Mesenchymal stem cell (in vitro differentiated cells and primary cell): ENCODE results near the gene NTNG2.

Experiments used
- DNase-seq: peaks from one replicate; pipeline ENCODE4 v3.0.0-alpha.2; 2013
- H2AFZ ChIP-seq: one replicate; pipeline ENCODE4 v1.6.1; 2013; ENCODE audit warnings: low read depth, mild to moderate bottlenecking, control low read depth, inconsistent platforms, low read length, moderate library complexity
- H2AK5ac ChIP-seq: 2 replicates; pipeline ENCODE4 v1.6.1; 2013; ENCODE audit warnings: low read length, moderate library complexity, mild to moderate bottlenecking, inconsistent platforms; ENCODE audit not compliant: severe bottlenecking
- H2BK120ac ChIP-seq: one replicate; pipeline ENCODE4 v1.6.1; 2013; ENCODE audit warnings: low read depth, mild to moderate bottlenecking, inconsistent platforms, low read length, moderate library complexity
- H2BK12ac ChIP-seq, 2 experiments: one replicate each; pipeline ENCODE4 v1.6.1; 2013; ENCODE audit warnings: inconsistent platforms in 2 of 2, low read length in 2 of 2, mild to moderate bottlenecking in 2 of 2, moderate library complexity in 2 of 2, control low read depth in 1 of 2
- H2BK15ac ChIP-seq: one replicate; pipeline ENCODE4 v1.6.1; 2013; ENCODE audit warnings: mild to moderate bottlenecking, low read depth, inconsistent platforms; ENCODE audit not compliant: poor library complexity, severe bottlenecking
- H2BK5ac ChIP-seq: 2 replicates; pipeline ENCODE4 v1.6.1; 2013; ENCODE audit warnings: low read depth, mild to moderate bottlenecking, low read length, control low read depth, inconsistent platforms; ENCODE audit not compliant: poor library complexity, severe bottlenecking
- H3K14ac ChIP-seq, 2 experiments: one replicate each; pipeline ENCODE4 v1.6.1; 2013; ENCODE audit warnings: inconsistent platforms in 2 of 2, low read length in 2 of 2, control low read depth in 1 of 2, mild to moderate bottlenecking in 1 of 2, moderate library complexity in 1 of 2
- H3K18ac ChIP-seq, 2 experiments: one replicate each; pipeline ENCODE4 v1.6.1; 2013; ENCODE audit warnings: inconsistent platforms in 2 of 2, low read length in 2 of 2, control low read depth in 1 of 2, low read depth in 1 of 2, mild to moderate bottlenecking in 1 of 2
- H3K23ac ChIP-seq, 2 experiments: one replicate each; pipeline ENCODE4 v1.6.1; 2013; ENCODE audit warnings: inconsistent platforms in 2 of 2, low read length in 2 of 2, mild to moderate bottlenecking in 2 of 2, moderate library complexity in 2 of 2, control low read depth in 1 of 2
- H3K27ac ChIP-seq: 2 replicates; pipeline ENCODE4 v1.5.1; 2013; ENCODE audit warnings: mild to moderate bottlenecking, moderate library complexity, low read length, control low read depth, inconsistent platforms; ENCODE audit not compliant: poor library complexity, severe bottlenecking
- H3K27me3 ChIP-seq, 2 experiments: 2 replicates each; pipeline versions ENCODE4 v1.6.1 to v1.7.0; 2013; ENCODE audit warnings: low read length in 2 of 2, mild to moderate bottlenecking in 2 of 2, moderate library complexity in 2 of 2, control low read depth in 1 of 2, inconsistent platforms in 1 of 2; ENCODE audit not compliant: control insufficient read depth in 1 of 2, insufficient read depth in 1 of 2
- H3K36me3 ChIP-seq, 2 experiments: 2 replicates each; pipeline versions ENCODE4 v1.6.1 to v1.7.0; 2013; ENCODE audit warnings: low read length in 2 of 2, control low read depth in 1 of 2, inconsistent platforms in 1 of 2, low read depth in 1 of 2, mild to moderate bottlenecking in 1 of 2; ENCODE audit not compliant: insufficient read depth in 2 of 2, control insufficient read depth in 1 of 2
- H3K4ac ChIP-seq, 2 experiments: one replicate each; pipeline ENCODE4 v1.6.1; 2013; ENCODE audit warnings: inconsistent platforms in 2 of 2, low read length in 2 of 2, mild to moderate bottlenecking in 2 of 2, moderate library complexity in 2 of 2, control low read depth in 1 of 2, low read depth in 1 of 2
- H3K4me1 ChIP-seq: 2 replicates; pipeline ENCODE4 v1.6.1; 2013; ENCODE audit warnings: low read depth, low read length, control low read depth; ENCODE audit not compliant: control insufficient read depth, insufficient read depth
- H3K4me2 ChIP-seq: 2 replicates; pipeline ENCODE4 v1.6.1; 2013; ENCODE audit warnings: low read length, mild to moderate bottlenecking, inconsistent platforms; ENCODE audit not compliant: poor library complexity, severe bottlenecking
- H3K4me3 ChIP-seq, 2 experiments: 2 replicates each; pipeline versions ENCODE4 v1.5.1 to v1.7.0; 2013; ENCODE audit warnings: low read length in 2 of 2, mild to moderate bottlenecking in 2 of 2, control low read depth in 1 of 2, low read depth in 1 of 2; ENCODE audit not compliant: insufficient read depth in 1 of 2
- H3K79me1 ChIP-seq: replicated peaks from 2 replicates; pipeline ENCODE4 v1.6.1; 2013; ENCODE audit warnings: mild to moderate bottlenecking, control low read depth, low read length, inconsistent platforms; ENCODE audit not compliant: poor library complexity, severe bottlenecking
- H3K9ac ChIP-seq: 2 replicates; pipeline ENCODE4 v1.7.0; 2013; ENCODE audit warnings: mild to moderate bottlenecking, low read length, moderate library complexity
- H3K9me3 ChIP-seq: 2 replicates; pipeline ENCODE4 v1.7.0; 2013; ENCODE audit warnings: mild to moderate bottlenecking, low read length; ENCODE audit not compliant: control insufficient read depth
- H4K8ac ChIP-seq: one replicate; pipeline ENCODE4 v1.6.1; 2013; ENCODE audit warnings: inconsistent platforms, mild to moderate bottlenecking, low read length, moderate library complexity
- H4K91ac ChIP-seq: one replicate; pipeline ENCODE4 v1.6.1; 2013; ENCODE audit warnings: mild to moderate bottlenecking, low read length, inconsistent platforms
- WGBS: methylation state at CpG from one replicate; pipeline ENCODE4 v1.1.7; 2013; ENCODE audit warnings: mixed read lengths; 5-methylcytosine and 5-hydroxymethylcytosine counted together

Gene NTNG2

DNA sequence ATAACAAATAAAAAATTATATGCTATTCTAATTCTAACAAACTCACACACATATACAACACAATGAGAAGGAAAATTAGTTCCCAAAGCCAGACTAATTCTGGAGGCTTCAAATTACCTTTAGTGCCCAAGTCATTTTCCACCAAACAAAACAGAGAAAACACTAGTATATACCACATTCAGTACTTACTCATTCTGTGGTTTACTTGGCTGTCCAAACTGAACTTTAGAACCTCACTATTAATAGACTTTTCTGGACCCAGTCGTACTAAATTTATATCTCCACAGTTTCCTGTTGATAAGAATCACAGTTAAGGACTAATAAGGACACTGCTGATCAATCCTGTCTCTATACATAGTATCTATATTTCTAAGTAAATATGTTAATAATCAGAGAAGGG, 126.5 kb downstream of the NTNG2 start:
- no peak overlapping the region for H2AFZ ChIP-seq

DNA sequence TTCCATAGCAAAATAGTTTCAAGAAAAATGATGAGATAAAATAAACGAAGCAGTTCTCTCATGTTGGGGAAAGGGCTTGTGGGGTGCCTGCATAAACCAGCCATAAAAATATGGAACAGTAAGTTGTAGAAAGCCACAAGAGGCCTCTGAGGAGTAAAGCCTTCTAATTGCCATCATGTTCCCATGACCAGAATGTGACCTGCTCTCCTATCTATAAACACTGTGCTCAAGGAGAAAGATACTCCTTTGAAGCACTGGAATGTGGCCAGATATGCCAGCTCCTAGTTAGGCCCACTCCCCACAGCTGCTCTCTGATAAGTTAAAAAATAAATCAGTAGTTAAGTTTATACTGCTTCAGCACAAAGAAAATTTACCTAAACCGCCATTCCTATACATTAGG, 127.1 kb downstream of the NTNG2 start:
- Histone ChIP-seq H2BK5ac (no peak overlapping the region), H3K4me2 (no peak overlapping the region), H3K36me3 (peaks cover 30 to 60% of the 10 kb centered on the region in 2 experiments), H4K8ac (no peak overlapping the region), H4K91ac (no peak overlapping the region), H2BK12ac (no peak overlapping the region), H3K79me1 (peaks cover 22% of the 10 kb centered on the region), H3K4me1 (peaks cover 4% of the 10 kb centered on the region), H2AFZ (no peak overlapping the region), H3K14ac (no peak overlapping the region), H3K4ac (no peak overlapping the region), H3K23ac (no peak overlapping the region), H3K9ac (peak overlapping the region; percentile 3), H3K9me3 (no peaks in the 10 kb centered on the region), H3K18ac (no peak overlapping the region), H3K27ac (no peak overlapping the region), H2BK15ac (no peak overlapping the region), H3K27me3 (no peaks in the 10 kb centered on the region), H2AK5ac (no peak overlapping the region), H2BK120ac (no peak overlapping the region), H3K4me3 (no peak overlapping the region)
- 100% methylated on average over 2 of the region's 2 CpGs for WGBS
- DNase-seq, result peak; percentile 41

More for the DNA sequence above, 126.5 kb downstream of the NTNG2 start:
- Histone ChIP-seq H4K8ac (no peak overlapping the region), H3K4me3 (no peak overlapping the region), H3K9me3 (no peaks in the 10 kb centered on the region), H3K36me3 (peaks cover 28 to 63% of the 10 kb centered on the region in 2 experiments), H4K91ac (no peak overlapping the region), H2BK15ac (no peak overlapping the region), H3K27ac (no peak overlapping the region), H2BK5ac (no peak overlapping the region), H3K79me1 (peaks cover 21% of the 10 kb centered on the region), H3K27me3 (no peaks in the 10 kb centered on the region), H3K4ac (no peak overlapping the region), H3K4me2 (no peak overlapping the region), H2BK120ac (no peak overlapping the region), H3K18ac (no peak overlapping the region), H3K4me1 (peaks cover 6% of the 10 kb centered on the region), H2AK5ac (no peak overlapping the region), H3K14ac (no peak overlapping the region), H3K23ac (no peak overlapping the region), H3K9ac (peak overlapping the region; percentile 3), H2BK12ac (no peak overlapping the region)
- WGBS, result no CpG with 5 or more reads among the region's 1 CpG
- peak; percentile 75 for DNase-seq

DNA sequence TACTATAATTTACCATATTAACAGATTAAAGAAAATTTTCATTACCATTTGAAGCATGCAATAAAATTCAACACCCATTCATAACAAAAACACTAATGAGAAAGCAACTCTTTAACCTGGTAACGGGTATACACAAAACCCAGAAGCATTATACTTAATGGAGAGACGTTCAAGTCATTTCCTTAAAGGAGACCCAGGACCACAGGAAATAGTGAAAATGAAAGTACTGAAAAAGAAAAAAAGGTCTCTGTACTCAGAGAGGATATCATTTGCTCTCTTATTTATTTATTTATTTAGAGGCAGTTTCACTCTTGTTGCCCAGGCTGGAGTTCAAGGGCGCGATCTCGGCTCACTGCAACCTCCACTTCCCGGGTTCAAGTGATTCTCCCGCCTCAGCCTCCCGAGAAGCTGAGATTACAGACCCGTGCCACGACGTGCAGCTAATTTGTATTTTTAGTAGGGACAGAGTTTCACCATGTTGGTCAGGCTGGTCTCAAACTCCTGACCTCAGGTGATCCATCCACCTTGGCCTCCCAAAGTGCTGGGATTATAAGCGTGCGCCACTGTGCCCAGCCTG, 131.4 kb downstream of the NTNG2 start:
- H2AFZ ChIP-seq, result no peak overlapping the region
- no peaks in the 10 kb centered on the region for H3K27me3 ChIP-seq
- H2BK15ac ChIP-seq, result no peak overlapping the region
- no peak overlapping the region for H2AK5ac ChIP-seq
- no peak overlapping the region for H2BK5ac ChIP-seq
- H3K9me3 ChIP-seq, result no peaks in the 10 kb centered on the region
- no peak overlapping the region for H3K9ac ChIP-seq
- no peak overlapping the region for H3K18ac ChIP-seq
- H3K79me1 ChIP-seq, result peaks cover 21% of the 10 kb centered on the region
- WGBS, result over 99% methylated on average over 12 of the region's 13 CpGs
- H3K4ac ChIP-seq, result no peak overlapping the region
- H3K23ac ChIP-seq, result no peak overlapping the region
- H3K14ac ChIP-seq, result no peak overlapping the region
- H3K36me3 ChIP-seq, result peaks cover 22 to 62% of the 10 kb centered on the region in 2 experiments
- no peak overlapping the region for H2BK120ac ChIP-seq
- H4K91ac ChIP-seq, result no peak overlapping the region
- H2BK12ac ChIP-seq, result no peak overlapping the region
- H3K4me2 ChIP-seq, result no peak overlapping the region
- peaks cover 4% of the 10 kb centered on the region for H3K4me1 ChIP-seq
- no peak overlapping the region for H3K4me3 ChIP-seq
- H4K8ac ChIP-seq, result no peak overlapping the region
- no peak overlapping the region for H3K27ac ChIP-seq
- DNase-seq, result peak; percentile 30
